ENCODE results near the gene CNNM3. TPM values are rescaled to one million over a fixed set of nuclear protein-coding genes. Genes with fewer than 3 reads are reported as not detected.
"Not testable (repeated sequence)": the region's sequence is repeated elsewhere in the genome, so short reads cannot be mapped to it uniquely, and the experiment has no call there.

CNNM3 gene
- total RNA-seq, 4 donors from 2014 or later, result 12.6 to 28.3 (median 16.5) TPM

DNA sequence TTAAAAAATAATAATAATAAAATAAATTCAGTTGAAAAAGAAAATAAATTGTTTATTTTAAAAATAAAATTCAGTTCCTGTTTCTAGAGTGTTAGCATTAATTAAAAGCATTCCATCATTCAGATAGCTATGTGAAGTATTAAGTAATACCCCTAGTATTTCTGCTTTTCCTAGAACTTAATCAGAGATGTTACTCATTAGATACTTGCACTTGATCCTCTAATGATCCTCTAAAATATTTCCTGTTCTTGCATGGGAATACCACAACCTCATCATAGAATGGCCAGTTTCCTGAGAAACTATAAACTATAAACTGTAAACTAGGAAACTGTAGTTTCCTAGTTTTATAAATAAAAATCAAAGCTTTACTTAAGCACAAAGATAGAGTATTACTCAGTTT lies 11.1 kb upstream of the CNNM3 start:
- DNase-seq (ENCODE audit: low spot score in 2 of 2), result no peak
- no peaks in the 10 kb centered on the region for H3K27me3 ChIP-seq
- H3K4me1 ChIP-seq, result peaks cover 3% of the 10 kb centered on the region
- no peak overlapping the region for H3K27ac ChIP-seq
- no peaks in the 10 kb centered on the region for H3K9me3 ChIP-seq
- no peak overlapping the region for H3K4me3 ChIP-seq
- TF ChIP-seq EP300 (IDR thresholded peaks at IDR 0.05), result no peak
- TF ChIP-seq POLR2AphosphoS5 (IDR thresholded peaks at IDR 0.05), result no peak
- TF ChIP-seq POLR2A (IDR thresholded peaks at IDR 0.05), result no peak
- TF ChIP-seq, protein P1, sequence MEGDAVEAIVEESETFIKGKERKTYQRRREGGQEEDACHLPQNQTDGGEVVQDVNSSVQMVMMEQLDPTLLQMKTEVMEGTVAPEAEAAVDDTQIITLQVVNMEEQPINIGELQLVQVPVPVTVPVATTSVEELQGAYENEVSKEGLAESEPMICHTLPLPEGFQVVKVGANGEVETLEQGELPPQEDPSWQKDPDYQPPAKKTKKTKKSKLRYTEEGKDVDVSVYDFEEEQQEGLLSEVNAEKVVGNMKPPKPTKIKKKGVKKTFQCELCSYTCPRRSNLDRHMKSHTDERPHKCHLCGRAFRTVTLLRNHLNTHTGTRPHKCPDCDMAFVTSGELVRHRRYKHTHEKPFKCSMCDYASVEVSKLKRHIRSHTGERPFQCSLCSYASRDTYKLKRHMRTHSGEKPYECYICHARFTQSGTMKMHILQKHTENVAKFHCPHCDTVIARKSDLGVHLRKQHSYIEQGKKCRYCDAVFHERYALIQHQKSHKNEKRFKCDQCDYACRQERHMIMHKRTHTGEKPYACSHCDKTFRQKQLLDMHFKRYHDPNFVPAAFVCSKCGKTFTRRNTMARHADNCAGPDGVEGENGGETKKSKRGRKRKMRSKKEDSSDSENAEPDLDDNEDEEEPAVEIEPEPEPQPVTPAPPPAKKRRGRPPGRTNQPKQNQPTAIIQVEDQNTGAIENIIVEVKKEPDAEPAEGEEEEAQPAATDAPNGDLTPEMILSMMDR (IDR thresholded peaks at IDR 0.05), result no peak
- H3K36me3 ChIP-seq, result peaks cover 26% of the 10 kb centered on the region

GRCh38 chr2:96805946-96806345 lies 10.1 kb upstream of the CNNM3 start:
- WGBS, result 91% methylated on average over 16 of the region's 20 CpGs
- H3K4me3 ChIP-seq; H3K4me1 ChIP-seq; H3K27ac ChIP-seq; H3K9me3 ChIP-seq; DNase-seq (ENCODE audit: low spot score in 2 of 2); H3K27me3 ChIP-seq: not testable (repeated sequence)
- H3K36me3 ChIP-seq, result peaks cover 29% of the 10 kb centered on the region

DNA sequence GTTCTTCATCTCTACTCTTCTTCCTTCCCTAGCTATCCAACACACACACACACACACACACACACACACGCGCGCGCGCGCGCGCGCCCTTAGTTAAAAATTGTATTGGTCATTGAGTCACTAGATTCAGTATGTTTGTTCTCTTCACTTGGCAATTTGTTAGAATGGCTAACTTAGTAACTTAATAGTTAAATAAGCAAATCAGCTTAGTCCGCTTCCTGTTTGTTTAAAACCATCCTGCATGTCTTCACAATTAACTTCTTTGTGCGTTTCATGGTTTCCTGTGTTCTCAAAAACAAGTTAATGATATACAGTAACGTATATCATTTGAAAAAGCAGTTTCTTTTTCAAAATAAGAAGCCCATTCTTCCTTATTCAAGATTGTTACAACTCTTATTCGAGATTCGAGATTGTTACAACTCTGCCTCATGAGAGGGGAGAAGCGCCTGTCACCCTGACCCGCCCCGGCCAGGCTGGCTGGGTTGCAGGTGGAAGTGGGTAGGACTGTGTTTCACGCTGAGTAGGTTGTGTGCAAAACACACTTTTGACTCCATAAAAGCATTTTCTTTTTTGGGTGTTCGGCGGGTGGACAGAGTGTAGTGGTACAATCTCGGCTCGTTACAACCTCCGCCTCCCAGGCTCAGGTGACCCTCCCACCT lies 9.5 kb upstream of the CNNM3 start:
- Histone ChIP-seq H3K9me3 (no peaks in the 10 kb centered on the region), H3K4me3 (no peak overlapping the region), H3K36me3 (peaks cover 29% of the 10 kb centered on the region), H3K27me3 (no peaks in the 10 kb centered on the region), H3K4me1 (no peaks in the 10 kb centered on the region), H3K27ac (no peak overlapping the region)
- 87% methylated on average over 23 of the region's 23 CpGs for WGBS
- DNase-seq (ENCODE audit: low spot score in 2 of 2), result no peak
- TF ChIP-seq POLR2A (IDR thresholded peaks at IDR 0.05), result no peak
- no peak for TF ChIP-seq EP300 (IDR thresholded peaks at IDR 0.05)
- TF ChIP-seq POLR2AphosphoS5 (IDR thresholded peaks at IDR 0.05), result no peak
- TF ChIP-seq, protein P1 (IDR thresholded peaks at IDR 0.05), result no peak

- no peaks in the 10 kb centered on the region for H3K27me3 ChIP-seq
- peaks cover 29% of the 10 kb centered on the region for H3K36me3 ChIP-seq
- H3K4me3 ChIP-seq, result no peak overlapping the region
- H3K9me3 ChIP-seq, result no peaks in the 10 kb centered on the region
- DNase-seq (ENCODE audit: low spot score in 2 of 2), result no peak
- no peak overlapping the region for H3K27ac ChIP-seq
- 94% methylated on average over 7 of the region's 10 CpGs for WGBS
- peaks cover 2% of the 10 kb centered on the region for H3K4me1 ChIP-seq
- TF ChIP-seq EP300 (IDR thresholded peaks at IDR 0.05), result no peak
Measured at GRCh38 chr2:96807127-96807471, 9.0 kb upstream of the CNNM3 start.

- no peak overlapping the region for H3K27ac ChIP-seq
- H3K4me3 ChIP-seq, result no peak overlapping the region
- 76% methylated on average over 10 of the region's 10 CpGs for WGBS
- no peaks in the 10 kb centered on the region for H3K9me3 ChIP-seq
- no peak for DNase-seq (ENCODE audit: low spot score in 2 of 2)
- peaks cover 4% of the 10 kb centered on the region for H3K4me1 ChIP-seq
- TF ChIP-seq, protein P1 (IDR thresholded peaks at IDR 0.05), result no peak
- no peak for TF ChIP-seq POLR2A (IDR thresholded peaks at IDR 0.05)
- no peak for TF ChIP-seq EP300 (IDR thresholded peaks at IDR 0.05)
- TF ChIP-seq POLR2AphosphoS5 (IDR thresholded peaks at IDR 0.05), result no peak
- no peaks in the 10 kb centered on the region for H3K27me3 ChIP-seq
- peaks cover 30% of the 10 kb centered on the region for H3K36me3 ChIP-seq
Measured at GRCh38 chr2:96808176-96808837, 7.8 kb upstream of the CNNM3 start.

- Histone ChIP-seq H3K4me3 (no peak overlapping the region), H3K4me1 (peaks cover 4% of the 10 kb centered on the region), H3K27ac (no peak overlapping the region), H3K27me3 (no peaks in the 10 kb centered on the region), H3K36me3 (peaks cover 30% of the 10 kb centered on the region), H3K9me3 (no peaks in the 10 kb centered on the region)
- WGBS, result 90% methylated on average over 10 of the region's 13 CpGs
- TF ChIP-seq POLR2A (IDR thresholded peaks at IDR 0.05) (no peak), EP300 (IDR thresholded peaks at IDR 0.05) (no peak), POLR2AphosphoS5 (IDR thresholded peaks at IDR 0.05) (no peak)
- TF ChIP-seq, protein P1 (IDR thresholded peaks at IDR 0.05), result no peak
- no peak for DNase-seq (ENCODE audit: low spot score in 2 of 2)
Measured at GRCh38 chr2:96809216-96809882, 6.7 kb upstream of the CNNM3 start.

All from suprapubic skin (tissue), 4 donors.